Adipose tissue (tissue), 3 donors: ENCODE data around the gene SP2. TPM values are rescaled to one million over a fixed set of nuclear protein-coding genes. Genes with fewer than 3 reads are reported as not detected.

ENCODE experiments used
- polyA plus RNA-seq, 3 donors: library from polyadenylated mRNA; stranded (reverse); fragments of 200-250 nt; gene quantifications; one replicate each; pipeline ENCODE4 v1.2.3, GENCODE V29; 2013
- donor health status: healthy with polysubstance abuse.
- donor health status: Bipolar disorder and iron deficiency.
- donor health status: healthy.

Gene SP2
- polyA plus RNA-seq, 3 donors = 7.2 to 15.7 (median 9.2) TPM

Other genes with a start within 250 kb of the SP2 start
- gene KPNB1, start 246.3 kb upstream of the SP2 start, polyA plus RNA-seq = 10 to 100 TPM; 40.6 to 99.5 (median 77.0) TPM
- 10 to 100 TPM in 2 of 3 donors, 1 to 10 TPM in 1; 5.9 to 21.5 (median 14.2) TPM for gene TBKBP1, start 202.1 kb upstream of the SP2 start, polyA plus RNA-seq
- gene TBX21, start 163.0 kb upstream of the SP2 start, polyA plus RNA-seq = under 1 TPM; 0.03 to 0.90 (median 0.31) TPM
- 10 to 100 TPM in 1 of 3 donors, 1 to 10 TPM in 2; 5.3 to 11.0 (median 5.6) TPM for gene OSBPL7, start 74.4 kb upstream of the SP2 start, polyA plus RNA-seq
- 10 to 100 TPM; 42.3 to 52.0 (median 44.2) TPM for gene MRPL10, start 64.7 kb upstream of the SP2 start, polyA plus RNA-seq
- gene LRRC46, start 64.6 kb upstream of the SP2 start, polyA plus RNA-seq = under 1 TPM; 0.39 to 0.90 (median 0.49) TPM
- gene SCRN2, start 55.0 kb upstream of the SP2 start, polyA plus RNA-seq = 100 to 1,000 TPM in 1 of 3 donors, 10 to 100 TPM in 2; 37.9 to 181 (median 89.5) TPM
- gene SP6, start 45.1 kb upstream of the SP2 start, polyA plus RNA-seq = under 1 TPM; 0.45 to 0.56 (median 0.49) TPM
- gene PNPO, start 45.3 kb downstream of the SP2 start, polyA plus RNA-seq = 1 to 10 TPM; 6.2 to 9.6 (median 9.2) TPM
- 10 to 100 TPM in 1 of 3 donors, 1 to 10 TPM in 2; 1.0 to 80.7 (median 7.1) TPM for gene PRR15L, start 61.6 kb downstream of the SP2 start, polyA plus RNA-seq
- gene CDK5RAP3, start 74.9 kb downstream of the SP2 start, polyA plus RNA-seq = 100 to 1,000 TPM; 119 to 176 (median 156) TPM
- gene COPZ2, start 141.6 kb downstream of the SP2 start, polyA plus RNA-seq = 100 to 1,000 TPM in 1 of 3 donors, 10 to 100 TPM in 1, 1 to 10 TPM in 1; 6.8 to 115 (median 49.1) TPM
- 100 to 1,000 TPM in 1 of 3 donors, 10 to 100 TPM in 2; 29.9 to 183 (median 91.0) TPM for gene NFE2L1, start 152.1 kb downstream of the SP2 start, polyA plus RNA-seq
- gene CBX1, start 205.2 kb downstream of the SP2 start, polyA plus RNA-seq = 10 to 100 TPM; 14.8 to 55.2 (median 20.8) TPM
- 10 to 100 TPM in 2 of 3 donors, 1 to 10 TPM in 1; 8.4 to 17.1 (median 13.5) TPM for gene SNX11, start 211.5 kb downstream of the SP2 start, polyA plus RNA-seq